GM18498 (cell line): Measurements from ENCODE around the gene TRMU.
"Not testable (repeated sequence)": the region's sequence is repeated elsewhere in the genome, so short reads cannot be mapped to it uniquely, and the experiment has no call there.

Source experiments
- ATAC-seq: cut with Tn5 transposase; IDR thresholded peaks from one replicate; pipeline ENCODE4 v1.9.1; 2021; ENCODE audit warnings: mild to moderate bottlenecking, moderate library complexity; ENCODE audit not compliant: unreplicated experiment

The TRMU gene

DNA sequence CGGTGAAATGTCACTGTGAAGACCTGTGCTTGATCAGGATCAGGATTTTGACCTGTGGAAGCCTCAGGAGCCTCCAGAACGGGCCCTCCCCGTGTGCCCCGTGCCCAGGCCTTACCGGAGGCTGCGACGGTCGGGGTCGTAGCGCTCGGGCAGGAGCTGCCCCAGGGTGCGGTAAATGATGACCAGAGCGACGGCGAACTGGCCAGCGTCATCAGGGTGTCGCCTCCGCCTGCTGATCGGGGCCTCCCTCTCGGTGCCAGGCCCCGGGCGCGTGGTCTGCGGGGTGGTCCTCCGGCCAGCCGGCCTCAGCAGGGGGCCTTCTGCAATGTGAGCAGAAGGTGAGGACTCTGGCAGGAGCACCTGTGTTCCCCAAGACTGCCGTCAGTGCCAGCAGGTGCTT lies 46.2 kb downstream of the TRMU start:
- no peak for ATAC-seq

DNA sequence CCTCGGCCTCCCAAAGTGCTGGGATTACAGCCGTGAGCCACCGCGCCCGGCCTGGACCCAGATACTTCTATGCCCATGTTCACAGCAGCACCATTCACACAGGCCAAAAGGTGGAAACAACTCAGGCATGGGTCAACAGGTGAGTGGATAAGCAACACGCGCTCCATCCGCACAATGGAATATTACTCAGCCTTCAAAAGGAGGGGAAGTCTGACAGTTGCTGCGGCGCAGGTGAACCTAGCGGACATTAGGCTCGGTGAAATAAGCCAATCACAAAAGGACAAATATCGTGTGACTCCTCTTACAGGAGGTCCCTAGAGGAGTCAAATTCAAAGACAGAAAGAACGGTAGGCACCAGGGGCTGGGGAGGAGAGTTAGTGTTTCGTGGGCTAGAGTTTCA lies 47.0 kb downstream of the TRMU start:
- ATAC-seq, result no peak

DNA sequence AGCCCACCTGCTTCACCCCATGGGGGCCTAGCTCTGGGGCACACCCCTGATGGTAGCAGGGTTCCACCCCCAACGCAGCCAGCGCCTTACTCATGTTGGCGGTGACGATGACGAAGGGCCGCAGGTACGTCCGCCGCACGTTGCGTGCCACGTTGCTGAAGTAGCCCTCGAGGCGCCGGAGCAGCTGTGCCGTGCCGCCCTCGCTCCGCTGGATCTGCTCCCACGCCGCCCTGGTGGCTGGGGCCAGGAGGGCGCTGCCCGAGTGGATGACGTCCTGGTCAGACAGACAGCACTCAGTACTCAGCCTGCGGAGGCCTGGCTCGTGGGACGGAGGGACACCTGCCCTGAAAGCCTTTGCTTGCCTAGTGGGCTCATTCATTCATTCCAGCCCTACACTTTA lies 50.8 kb downstream of the TRMU start:
- no peak for ATAC-seq

DNA sequence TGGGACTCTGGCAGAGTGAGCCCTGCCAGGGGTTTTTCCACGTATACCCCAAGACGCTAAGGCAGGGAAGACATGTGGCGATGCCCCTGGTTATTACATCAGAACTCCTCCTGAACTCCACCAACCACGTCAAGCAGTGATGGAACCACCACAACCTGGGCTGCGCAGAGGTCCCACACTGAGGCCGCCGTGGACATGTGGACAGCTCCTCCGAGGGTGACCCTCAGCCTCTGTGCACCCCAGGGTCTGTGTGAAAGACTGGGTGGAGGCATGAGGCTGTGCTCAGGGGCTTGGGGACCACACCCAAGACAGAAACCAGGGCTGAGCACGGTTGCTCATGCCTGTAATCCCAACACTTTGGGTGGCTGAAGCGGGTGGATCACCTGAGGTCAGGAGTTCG lies 52.2 kb downstream of the TRMU start:
- no peak for ATAC-seq

DNA sequence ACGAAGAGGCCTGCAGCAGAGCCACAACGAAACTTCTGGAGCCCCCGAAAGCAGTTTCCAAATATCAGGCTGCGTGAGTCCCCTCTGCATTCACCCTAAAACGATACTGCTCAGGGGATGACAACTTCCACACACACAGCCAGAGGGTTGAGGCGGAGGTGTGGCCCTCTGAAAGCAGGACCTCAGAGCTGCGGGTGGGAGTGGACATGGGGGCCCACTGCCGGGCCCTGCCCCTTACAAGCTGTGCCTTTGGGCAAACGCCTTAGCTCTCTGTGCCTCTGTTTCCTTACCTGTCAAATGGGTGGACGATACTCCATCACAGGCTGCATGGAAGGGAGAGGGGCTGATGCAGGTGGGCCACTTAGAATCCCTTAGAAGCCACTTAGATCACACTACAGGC lies 53.1 kb downstream of the TRMU start:
- ATAC-seq, result no peak

DNA sequence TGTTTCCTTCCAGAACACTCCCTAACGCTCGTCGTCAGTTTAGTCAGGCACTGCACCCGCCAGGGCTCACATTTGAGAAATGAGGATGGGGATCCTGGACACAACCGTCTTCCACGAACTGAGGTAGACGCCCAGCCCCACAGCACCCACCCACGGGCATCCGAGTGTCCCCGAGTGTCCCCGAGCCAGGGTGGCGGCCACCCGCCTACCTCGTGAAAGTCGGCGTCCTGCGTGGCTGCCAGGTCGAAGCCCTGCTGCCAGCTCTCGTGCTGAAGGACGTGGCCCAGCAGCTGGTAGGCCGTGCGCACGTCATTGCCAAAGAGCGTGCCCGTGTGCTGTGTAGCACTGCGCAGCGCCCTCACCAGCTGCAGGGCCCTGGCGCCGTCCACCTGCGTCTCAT lies 53.6 kb downstream of the TRMU start:
- no peak for ATAC-seq

DNA sequence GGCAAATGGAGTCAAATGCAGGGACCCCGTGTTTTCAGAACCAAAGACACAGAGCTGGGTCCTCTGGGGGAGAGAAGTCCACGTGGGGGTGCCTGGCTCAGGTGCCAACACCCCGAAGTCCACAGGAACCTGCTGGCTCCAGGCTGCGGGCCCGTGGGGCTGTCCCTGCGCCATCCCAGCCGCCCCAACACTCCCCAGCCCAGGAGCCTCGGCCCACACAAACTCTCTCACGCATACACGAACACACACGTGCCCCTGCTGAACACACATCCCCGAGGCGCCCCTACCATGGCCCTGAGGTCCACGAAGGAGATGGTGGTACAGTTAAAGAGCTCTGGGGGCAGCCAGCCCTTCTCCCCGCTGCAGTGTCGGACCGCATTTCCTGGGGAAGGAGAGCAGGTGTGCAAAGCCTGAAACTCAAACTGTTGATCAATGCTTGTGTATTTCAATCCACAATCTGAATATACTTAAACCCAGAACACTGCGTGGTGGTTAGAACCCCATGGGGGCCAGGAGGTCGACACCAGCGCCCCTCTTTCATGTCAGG lies 54.7 kb downstream of the TRMU start:
- no peak for ATAC-seq

DNA sequence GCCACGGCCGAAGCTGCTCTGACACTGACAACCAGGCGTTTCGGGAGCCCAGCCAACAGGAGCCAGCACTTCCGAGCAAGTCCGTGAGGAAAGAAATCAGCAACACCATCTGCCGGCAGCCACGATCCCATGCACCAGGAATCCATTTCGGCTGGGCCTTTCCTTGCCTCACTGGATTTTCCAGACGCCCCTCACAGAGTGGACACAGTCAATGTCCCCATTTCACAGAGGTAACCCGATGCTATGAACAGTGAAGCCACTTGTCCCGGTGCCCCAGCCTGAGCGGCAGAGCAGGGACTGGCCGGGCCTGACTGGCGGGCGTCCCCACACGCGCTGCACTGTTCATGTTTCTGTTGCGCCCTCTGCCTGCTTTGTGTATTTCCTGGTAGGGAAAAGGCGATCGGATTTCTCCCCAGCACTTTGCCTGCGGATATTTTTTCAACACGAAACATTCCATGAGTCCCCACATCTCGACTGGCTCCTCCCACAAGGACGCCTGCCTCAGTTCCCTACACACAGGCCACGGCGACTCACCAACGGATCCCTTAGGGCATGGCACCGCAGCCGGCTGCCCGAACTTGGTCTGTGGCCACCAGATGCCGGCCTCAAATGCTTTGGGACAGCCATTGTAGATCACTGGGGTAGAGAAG lies 55.3 kb downstream of the TRMU start:
- no peak for ATAC-seq

DNA sequence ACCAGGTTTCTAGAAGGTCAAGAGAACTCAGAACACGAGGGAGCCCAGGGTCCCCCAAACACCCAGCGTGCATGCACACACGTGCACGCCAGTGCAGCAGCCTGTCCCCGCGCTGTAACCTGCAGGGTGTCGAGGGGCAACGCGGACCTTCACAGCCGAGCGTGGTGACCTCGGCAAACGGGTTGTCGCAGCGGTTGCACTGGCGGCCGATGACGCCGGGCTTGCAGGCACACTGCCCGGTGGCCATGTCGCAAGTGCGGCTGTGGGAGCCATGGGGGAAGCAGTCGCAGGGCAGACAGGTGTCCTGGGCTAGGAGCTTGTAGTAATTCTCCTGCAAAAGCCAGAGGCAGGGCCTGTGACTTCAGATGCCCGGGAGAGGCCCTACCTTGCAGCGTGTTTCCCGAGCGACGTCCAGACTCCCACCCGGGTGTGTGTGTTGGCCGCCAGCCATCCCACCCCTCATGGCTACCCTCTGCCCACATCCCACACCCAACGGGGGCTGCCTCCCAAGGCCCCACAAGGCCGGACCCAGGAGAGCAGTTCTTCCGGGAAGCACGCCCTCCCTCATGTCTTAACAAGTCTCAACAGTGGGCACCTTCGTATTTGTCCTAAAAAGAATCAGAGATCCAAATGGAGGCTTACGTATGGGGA lies 56.1 kb downstream of the TRMU start:
- ATAC-seq, result no peak

DNA sequence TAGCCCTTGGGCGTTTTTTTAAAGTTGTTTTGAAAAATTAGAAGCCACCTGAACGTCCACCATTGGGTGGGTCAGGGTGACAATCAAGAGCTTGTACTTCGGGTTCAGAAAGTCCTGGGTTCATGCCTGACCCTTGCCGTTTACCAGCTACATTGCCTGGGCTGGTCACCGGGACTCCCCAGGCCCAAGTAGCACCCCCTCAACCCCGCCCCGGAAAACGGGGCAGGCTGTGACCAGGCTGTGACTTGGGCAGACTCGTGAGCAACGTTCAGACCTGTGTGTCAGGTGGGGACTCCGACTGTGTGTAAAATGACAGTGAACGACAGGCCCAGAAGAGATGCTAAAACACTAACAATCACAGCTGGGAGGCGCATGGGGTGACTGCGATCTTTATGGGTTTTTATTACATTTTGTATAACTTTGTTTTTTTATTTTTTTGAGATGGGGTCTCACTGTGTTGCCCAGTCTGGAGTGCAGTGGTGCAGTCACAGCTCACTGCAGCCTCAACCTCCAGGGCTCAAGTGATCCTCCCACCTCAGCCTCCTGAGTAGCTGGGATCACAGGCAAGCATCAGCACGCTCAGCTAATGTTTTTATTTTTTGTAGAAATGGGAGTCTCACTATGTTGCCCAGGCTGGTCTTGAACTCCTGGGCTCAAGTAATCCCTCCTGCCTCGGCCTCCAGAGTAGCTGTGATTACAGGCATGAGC lies 56.8 kb downstream of the TRMU start:
- no peak for ATAC-seq

DNA sequence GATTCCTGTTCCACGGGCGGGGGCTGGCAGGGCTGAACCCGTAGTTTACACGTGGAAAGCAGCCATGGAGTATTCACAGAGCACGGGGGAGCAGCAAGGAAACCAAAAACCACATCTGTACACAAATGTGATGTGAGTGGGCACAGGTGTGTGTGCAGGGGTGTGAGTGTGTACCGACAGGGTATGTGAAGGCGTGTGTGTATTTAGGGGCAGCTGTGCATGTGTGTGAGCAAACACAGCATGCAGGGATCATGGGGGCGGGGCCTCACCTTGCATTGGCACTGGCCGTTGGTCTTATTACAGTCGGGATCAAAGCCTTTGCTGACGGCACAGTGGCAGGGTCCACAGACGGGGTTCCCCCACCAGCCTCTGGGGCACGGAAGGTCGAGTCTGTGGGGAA lies 58.4 kb downstream of the TRMU start:
- ATAC-seq, result no peak

DNA sequence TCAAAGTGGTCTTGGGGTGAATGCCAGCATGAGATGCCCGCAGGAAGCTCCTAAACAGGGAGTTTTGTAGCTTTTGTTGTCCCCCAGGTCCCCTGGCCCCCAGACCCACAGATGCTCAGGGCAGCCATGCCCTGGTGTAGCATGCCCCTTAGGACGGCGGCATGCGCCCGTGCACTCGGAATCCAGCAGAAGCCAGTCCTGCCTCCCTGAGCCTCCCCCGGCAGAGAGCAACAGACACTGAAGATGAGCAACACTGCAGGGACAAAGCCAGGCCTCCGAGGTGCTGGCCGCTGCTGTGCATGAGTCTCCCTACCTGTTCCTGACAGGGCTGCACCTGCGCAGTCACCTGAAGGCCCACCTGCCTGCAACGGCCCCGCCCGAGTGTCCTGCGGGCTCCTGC lies 59.1 kb downstream of the TRMU start:
- ATAC-seq, result no peak

DNA sequence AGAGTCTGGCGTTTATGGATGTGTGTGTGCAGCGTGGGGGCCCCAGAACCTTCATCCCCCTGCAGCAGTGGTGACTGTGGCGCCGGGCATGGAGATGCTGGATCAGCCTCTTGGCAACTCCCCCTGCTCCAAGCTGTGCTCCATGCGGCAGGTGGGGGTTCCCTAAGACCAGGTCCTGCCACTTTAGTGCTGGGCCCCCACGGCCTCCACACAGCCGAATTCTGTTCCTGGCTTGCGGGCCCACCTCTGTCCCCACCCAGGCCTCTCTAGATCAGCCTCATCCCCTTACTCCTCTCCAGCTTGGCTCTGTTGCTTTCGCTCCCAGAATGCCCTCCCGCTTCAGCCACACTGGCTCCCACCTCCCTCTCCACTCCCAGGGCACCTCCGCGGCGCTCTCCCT lies 59.6 kb downstream of the TRMU start:
- ATAC-seq, result no peak

DNA sequence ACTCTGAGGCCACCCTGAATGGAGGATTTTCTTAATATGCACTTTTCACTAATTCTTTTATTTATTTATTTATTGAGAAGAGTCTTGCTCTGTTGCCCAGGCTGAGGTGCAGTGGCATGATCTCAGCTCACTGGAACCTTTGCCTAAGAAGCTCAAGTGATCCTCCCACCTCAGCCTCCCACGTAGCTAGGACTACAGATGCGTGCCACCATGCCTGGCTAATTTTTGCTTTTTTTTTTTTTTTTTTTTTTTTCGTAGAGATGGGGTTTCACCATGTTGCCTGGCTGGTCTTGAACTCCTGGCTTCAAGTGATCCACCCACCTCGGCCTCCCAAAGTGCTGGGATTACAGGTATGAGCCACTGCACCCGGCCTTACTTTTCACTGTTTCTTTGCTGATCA lies 61.5 kb downstream of the TRMU start:
- ATAC-seq, result not testable (repeated sequence)

DNA sequence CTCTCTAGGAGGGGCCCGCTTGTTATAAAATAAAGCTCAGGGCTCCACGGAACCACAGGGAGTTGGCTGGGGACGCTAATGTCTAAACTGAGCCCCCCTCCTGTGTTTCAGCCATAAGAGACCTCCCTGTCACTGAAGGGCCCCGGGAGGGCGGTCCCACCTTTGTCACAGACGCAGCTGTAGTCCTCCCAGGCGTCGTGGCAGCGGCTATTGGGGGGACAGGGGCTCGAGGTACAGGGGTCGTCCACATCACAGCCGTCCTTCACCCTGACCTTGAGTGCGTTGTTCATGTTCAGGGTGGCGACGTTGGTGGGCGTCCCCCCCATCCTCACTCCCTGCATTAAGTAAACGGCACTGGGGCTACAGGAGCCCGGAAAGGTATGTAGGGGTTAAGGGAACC lies 62.0 kb downstream of the TRMU start:
- ATAC-seq, result no peak

DNA sequence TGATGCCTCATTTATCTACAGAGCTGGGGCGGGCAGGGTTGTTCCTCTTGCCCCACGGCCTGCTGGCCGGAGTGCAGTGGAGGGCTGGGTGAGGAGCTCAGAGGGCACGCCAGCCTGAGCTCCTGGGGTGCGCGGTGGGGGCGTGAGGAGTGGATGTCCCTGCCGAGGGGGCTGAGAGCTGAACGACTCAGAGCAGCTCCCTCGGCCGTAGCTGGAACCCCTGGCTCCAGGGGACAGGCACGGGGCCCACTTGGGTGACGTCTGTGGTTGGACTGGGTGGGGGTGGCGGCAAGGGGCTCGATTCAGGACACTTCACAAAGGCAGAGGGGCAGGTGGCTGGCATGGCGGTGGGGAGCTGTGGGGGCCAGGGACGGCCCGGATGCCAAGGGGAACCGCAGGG lies 62.4 kb downstream of the TRMU start:
- ATAC-seq, result no peak

DNA sequence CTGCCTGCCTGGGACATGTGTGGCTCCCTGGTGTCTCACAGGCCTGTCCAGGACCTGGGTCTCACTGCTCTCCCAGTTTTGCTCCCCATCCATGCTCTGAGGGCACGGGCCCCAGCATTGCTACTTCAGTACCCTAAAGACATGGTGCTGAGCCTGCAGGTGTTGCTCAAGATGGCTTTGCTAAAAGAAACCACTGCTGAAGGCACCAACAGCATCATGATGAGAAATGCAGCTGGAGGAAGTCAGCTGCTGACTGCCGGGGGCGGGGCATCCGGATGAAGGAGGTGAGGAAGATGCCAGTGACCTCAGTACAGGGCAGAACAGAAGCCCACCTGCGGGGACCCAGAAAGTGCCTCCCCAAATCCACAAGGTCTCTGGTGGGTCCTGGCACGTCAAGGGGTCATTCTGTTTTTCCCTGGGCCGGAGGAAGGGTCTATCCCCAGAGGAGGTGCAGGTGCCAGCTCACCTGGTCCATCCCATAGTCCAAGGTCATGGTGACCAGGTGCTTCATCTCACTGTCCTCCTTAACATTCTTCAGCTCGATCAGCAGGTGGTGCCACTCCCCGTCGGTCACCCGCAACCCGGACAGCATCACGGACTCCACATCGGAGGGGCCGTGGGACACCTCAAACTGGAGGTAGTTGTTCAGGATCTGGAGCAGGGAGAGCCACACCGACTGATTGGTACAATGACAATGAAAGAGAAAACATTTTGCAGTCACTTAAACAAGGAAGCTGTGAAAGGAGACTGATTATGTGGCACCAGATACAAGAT lies 63.9 kb downstream of the TRMU start:
- no peak for ATAC-seq

DNA sequence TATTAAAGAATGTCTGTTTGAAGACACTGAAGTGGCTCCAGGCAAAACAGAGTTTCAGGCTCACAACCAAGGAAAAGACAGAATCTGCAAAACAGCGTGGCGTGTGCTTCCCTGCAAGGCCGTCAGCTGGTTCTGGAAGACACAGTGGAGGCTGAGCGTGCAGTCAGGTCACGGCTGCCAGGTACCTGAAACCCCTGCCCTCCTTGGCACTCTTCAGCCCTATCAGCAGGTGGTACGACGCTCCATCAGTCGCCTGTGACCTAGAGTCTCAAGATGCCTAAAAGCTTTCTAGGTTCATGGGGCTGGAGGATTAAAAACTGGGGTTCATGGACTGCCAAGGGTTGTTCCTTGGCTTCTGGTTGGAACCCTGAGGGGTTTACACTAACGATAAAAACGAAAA lies 65.9 kb downstream of the TRMU start:
- ATAC-seq, result no peak

DNA sequence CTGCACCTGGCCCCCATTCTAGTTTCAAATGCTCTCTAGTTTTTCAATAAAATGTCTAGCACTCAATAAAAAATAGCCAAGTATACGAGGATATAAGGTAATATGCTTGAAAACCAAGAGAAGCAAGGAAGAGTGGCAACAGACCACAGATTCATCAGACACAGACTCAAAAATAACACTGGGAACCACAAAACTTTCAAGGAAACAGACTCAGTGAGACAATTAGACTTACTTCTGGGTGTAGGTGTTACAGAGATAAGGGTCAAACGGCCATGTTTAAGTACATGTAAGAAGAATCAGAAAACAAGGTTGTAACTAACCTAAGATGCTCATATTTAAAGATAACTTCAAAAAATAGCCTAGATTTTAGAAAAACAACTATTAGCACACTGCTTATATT lies 67.0 kb downstream of the TRMU start:
- ATAC-seq, result no peak

DNA sequence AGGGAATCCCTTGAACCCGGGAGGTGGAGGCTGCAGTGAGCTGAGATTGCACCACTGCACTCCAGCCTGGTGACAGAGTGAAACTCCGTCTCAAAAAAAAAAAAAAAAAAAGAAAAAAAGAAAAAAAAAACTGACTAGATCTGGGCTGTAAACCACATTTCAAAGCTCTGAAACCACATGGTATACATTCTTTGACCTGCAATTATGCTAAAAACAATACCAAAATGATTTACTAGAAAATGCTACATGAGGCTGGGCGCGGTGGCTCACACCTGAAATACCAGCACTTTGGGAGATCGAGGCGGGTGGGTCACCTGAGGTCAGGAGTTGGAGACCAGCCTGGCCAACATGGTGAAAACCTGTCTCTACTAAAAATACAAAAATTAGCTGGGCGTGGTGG lies 68.4 kb downstream of the TRMU start:
- not testable (repeated sequence) for ATAC-seq

DNA sequence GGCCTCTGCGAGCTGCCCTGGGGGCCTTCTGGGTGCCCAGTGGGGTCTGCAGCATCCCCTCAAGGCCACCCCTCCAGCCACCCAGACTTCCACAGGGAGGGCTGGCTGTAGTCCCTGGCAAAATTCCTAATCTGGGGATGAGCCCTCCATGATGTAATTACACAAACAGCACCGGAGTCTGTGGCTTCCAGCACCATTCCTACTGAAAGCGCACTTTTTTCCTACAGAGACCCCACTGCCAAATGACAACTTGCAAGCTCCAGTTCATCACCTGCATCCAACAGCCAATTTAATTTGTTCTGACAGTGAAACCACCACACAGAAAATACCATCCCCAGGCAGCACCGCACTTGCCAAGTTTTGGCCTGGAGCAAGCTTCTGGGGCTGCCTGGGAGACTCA lies 70.4 kb downstream of the TRMU start:
- no peak for ATAC-seq
